GM10248 (cell line): ENCODE measurements around the gene ENTPD6.

Source experiments
- CTCF ChIA-PET: fragments of 300-600 bp; sonication (Branson Sonifier 250); formaldehyde crosslinking; extraction: SDS; loops from one replicate; lab custom pipeline; 2021; ENCODE audit warnings: antibody characterized with exemption; lab: Yijun Ruan, JAX
- POLR2A ChIA-PET: fragments of 350-650 bp; sonication (Branson Sonifier 250); formaldehyde crosslinking; extraction: SDS; loops from one replicate; lab custom pipeline; 2020; ENCODE audit warnings: antibody characterized with exemption; lab: Yijun Ruan, JAX
- DNase-seq: peaks from one replicate; pipeline ENCODE4 v3.0.0; 2012; ENCODE audit errors: extremely low spot score
- CTCF ChIP-seq: IDR thresholded peaks from 2 replicates; pipeline ENCODE4 v1.5.1; 2012; ENCODE audit warnings: mild to moderate bottlenecking, low read depth; ENCODE audit errors: extremely low read depth, missing control alignments, control extremely low read depth

Gene ENTPD6

GRCh38 chr20:25223179-25223661 lies 27.7 kb downstream of the ENTPD6 start:
- no peak for TF ChIP-seq CTCF
- ChIA-PET CTCF (interaction anchor here (0.8 to 2.2 kb wide), 6 partner anchors 10 to 176 kb away, joined by 3 to 11 read pairs (median 4); partner anchors contain the start of gene PYGB), POLR2A (no interaction called here)
- DNase-seq = no peak

GRCh38 chr20:25223765-25224720 lies 28.5 kb downstream of the ENTPD6 start:
- DNase-seq = no peak
- TF ChIP-seq CTCF = no peak
- POLR2A ChIA-PET = no interaction called here
- CTCF ChIA-PET = interaction anchor here (0.8 to 2.2 kb wide), 7 partner anchors 8 to 175 kb away, joined by 3 to 11 read pairs (median 4); partner anchors contain the start of gene PYGB

- POLR2A ChIA-PET = no interaction called here
- CTCF ChIA-PET = interaction anchor here (1.2 to 1.7 kb wide), 3 partner anchors 9 to 136 kb away, joined by 3 to 4 read pairs (median 3); no protein-coding TSS in a partner anchor
- TF ChIP-seq CTCF = no peak
- no peak for DNase-seq
Observed at GRCh38 chr20:25224941-25225340, 29.4 kb downstream of the ENTPD6 start.

GRCh38 chr20:25225642-25226432 lies 30.3 kb downstream of the ENTPD6 start:
- POLR2A ChIA-PET = no interaction called here
- DNase-seq = no peak
- CTCF ChIA-PET = interaction anchor here (1.2 to 1.7 kb wide), 2 partner anchors 10 to 232 kb away, joined by 3 read pairs; no protein-coding TSS in a partner anchor
- no peak for TF ChIP-seq CTCF

GRCh38 chr20:25226433-25227316 lies 31.2 kb downstream of the ENTPD6 start:
- ChIA-PET CTCF (interaction anchor here (1.2 kb wide), 1 partner anchor 233 kb away, joined by 3 read pairs; no protein-coding TSS in a partner anchor), POLR2A (no interaction called here)
- no peak for DNase-seq
- no peak for TF ChIP-seq CTCF
